ENCODE data around the gene F8.

Gene F8

GRCh38 chrX:155028877-155029291, 6.4 kb upstream of the F8 start:
- TF ChIP-seq CTCF (conservative IDR thresholded peaks at IDR 0.05) (no peak), ZFX (IDR thresholded peaks at IDR 0.05) (no peak)
- no peak overlapping the region for H3K27ac ChIP-seq

GRCh38 chrX:155028129-155028528, 5.6 kb upstream of the F8 start:
- no peak for TF ChIP-seq CTCF (conservative IDR thresholded peaks at IDR 0.05)
- H3K27ac ChIP-seq: peak overlapping the region; percentile 96; the same call in 1 of the 2 replicates

GRCh38 chrX:155027509-155028066, 5.1 kb upstream of the F8 start:
- TF ChIP-seq ZFX (IDR thresholded peaks at IDR 0.05) (no peak), CTCF (conservative IDR thresholded peaks at IDR 0.05) (no peak)
- H3K27ac ChIP-seq: peak overlapping the region; percentile 96

- peak within 1 kb of the TSS; percentile 96 for H3K27ac ChIP-seq
- peak; percentile 41 for TF ChIP-seq ZFX (IDR thresholded peaks at IDR 0.05)
- no peak for TF ChIP-seq CTCF (conservative IDR thresholded peaks at IDR 0.05)
These were observed 4.4 kb upstream of the F8 start, which contains the start of gene FUNDC2 for GRCh38 chrX:155026727-155027508. Gene FUNDC2, plus strand, starts transcription at chrX:155026844. Its CDS starts 95 bp downstream, at chrX:155026939.

GRCh38 chrX:155026420-155026726, 3.9 kb upstream of the F8 start:
- peak overlapping the region; percentile 96 for H3K27ac ChIP-seq
- TF ChIP-seq ZFX (IDR thresholded peaks at IDR 0.05) (no peak), CTCF (conservative IDR thresholded peaks at IDR 0.05) (no peak)

- no peak overlapping the region for H3K27ac ChIP-seq
- no peak for TF ChIP-seq ZFX (IDR thresholded peaks at IDR 0.05)
- no peak for TF ChIP-seq CTCF (conservative IDR thresholded peaks at IDR 0.05)
These were observed 1.6 kb upstream of the F8 start for GRCh38 chrX:155023907-155024833.

GRCh38 chrX:155020591-155020990, 1.9 kb downstream of the F8 start:
- TF ChIP-seq CTCF (conservative IDR thresholded peaks at IDR 0.05) (no peak), ZFX (IDR thresholded peaks at IDR 0.05) (no peak)

More at GRCh38 chrX:155020591-155020990, 1.9 kb downstream of the F8 start:
- no peak overlapping the region for H3K27ac ChIP-seq
